Endometrial microvascular endothelial cells (primary cell): ENCODE results near the gene CMTM3. TPM values are rescaled to one million over a fixed set of nuclear protein-coding genes. Genes with fewer than 3 reads are reported as not detected.
"Not testable (repeated sequence)": the region's sequence is repeated elsewhere in the genome, so short reads cannot be mapped to it uniquely, and the experiment has no call there.

Experiments
- in situ Hi-C: cut with HindIII; loops from 2 replicates; pipeline ENCODE4 v1.10.0; 2017; ENCODE audit warnings: low sequenced_read_pairs, low pct_unique_long_range_greater_than_20kb; ENCODE audit errors: inconsistent ontology term
- total RNA-seq: library from RNA; depleted of rRNA; stranded (reverse); fragments of >200 nt; gene quantifications from one replicate; pipeline ENCODE4 v1.2.3, GENCODE V29; 2015; ENCODE audit errors: inconsistent ontology term

Gene CMTM3
- total RNA-seq, 1 donor from 2014 or later, result 94.8 TPM

DNA sequence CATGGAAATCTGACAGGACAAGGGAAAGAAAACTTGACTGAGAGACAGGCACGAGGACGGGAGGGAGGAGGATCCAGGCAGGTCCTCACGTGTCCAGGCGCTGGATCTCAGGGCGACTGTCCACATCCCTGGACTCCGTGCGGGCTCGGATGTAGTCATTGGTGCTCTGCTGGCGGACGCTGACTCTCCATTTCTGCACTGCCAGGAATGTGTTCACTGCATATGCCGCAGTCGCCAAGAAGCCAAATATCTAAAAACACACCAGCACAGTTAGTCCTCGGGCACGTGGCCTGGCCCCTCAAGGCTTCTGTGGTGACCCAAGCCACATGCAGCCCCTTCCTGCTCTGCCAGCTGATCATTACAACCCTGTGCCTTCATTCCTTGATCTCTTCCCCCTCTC lies 17.5 kb downstream of the CMTM3 start:
- in situ Hi-C loops, result no loop called here

DNA sequence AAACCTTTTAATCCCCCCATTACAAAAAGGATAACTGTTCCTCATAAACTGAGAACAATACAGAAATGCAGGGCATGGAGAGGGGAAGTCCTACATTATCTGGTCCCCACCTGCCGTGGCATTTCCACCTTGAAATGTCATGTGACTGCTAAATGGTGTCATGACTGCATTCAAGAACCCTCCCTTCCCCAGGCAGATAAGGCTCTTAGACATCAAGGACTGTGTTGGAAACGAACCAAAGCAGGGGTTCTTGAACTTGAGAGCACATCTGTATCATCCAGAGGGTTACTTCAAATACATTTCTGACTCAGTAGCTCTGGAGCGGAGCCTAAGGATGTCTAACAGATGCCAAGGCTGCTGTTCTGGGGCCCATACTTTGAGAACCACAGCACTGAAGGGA lies 18.4 kb downstream of the CMTM3 start:
- in situ Hi-C loops, result no loop called here

DNA sequence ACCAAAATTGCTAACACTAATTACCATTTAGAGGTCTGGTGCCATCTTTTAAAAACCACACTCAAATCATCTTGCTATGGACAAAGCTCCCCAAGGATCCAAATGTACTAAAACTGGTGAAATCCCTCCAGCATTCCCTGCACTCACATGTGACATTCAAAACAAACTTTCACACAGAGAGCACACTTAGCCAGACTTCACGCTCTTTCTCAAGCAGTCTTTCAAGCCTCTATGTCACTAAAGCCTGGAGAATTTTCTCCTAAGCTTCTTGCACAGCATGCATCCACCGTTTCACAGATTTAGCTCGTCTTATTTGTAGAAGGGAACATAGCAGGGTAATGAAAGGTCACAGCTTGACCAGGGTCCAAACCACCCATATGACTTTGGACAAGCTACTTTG lies 19.3 kb downstream of the CMTM3 start:
- in situ Hi-C loops, result no loop called here

DNA sequence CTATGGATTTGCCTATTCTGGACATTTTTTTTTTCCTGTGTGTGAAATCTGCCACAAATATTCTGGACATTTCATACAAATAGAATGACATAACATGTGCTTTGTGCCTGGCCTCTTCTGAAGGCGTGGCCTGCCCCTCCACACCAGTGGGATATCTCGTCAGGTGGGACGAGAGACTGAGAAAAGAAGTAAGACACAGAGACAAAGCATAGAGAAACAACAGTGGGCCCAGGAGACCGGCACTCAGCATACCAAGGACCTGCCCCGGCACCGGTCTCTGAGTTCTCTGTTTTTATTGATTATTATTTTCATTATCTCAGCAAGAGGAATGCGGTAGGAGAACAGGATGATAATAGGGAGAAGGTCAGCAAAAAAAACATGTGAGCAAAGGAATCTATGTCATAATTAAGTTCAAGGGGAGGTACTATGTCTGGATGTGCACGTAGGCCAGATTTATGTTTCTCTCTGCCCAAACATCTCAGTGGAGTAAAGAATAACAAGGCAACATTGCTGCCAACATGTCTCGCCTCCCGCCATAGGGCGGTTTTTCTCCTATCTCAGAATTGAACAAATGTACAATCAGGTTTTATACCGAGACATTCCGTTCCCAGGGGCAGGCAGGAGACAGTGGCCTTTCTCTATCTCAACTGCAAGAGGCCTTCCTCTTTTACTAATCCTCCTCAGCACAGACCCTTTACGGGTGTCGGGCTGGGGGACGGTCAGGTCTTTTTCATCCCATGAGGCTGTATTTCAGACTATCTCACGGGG lies 23.3 kb downstream of the CMTM3 start:
- in situ Hi-C loops, result not testable (repeated sequence)

DNA sequence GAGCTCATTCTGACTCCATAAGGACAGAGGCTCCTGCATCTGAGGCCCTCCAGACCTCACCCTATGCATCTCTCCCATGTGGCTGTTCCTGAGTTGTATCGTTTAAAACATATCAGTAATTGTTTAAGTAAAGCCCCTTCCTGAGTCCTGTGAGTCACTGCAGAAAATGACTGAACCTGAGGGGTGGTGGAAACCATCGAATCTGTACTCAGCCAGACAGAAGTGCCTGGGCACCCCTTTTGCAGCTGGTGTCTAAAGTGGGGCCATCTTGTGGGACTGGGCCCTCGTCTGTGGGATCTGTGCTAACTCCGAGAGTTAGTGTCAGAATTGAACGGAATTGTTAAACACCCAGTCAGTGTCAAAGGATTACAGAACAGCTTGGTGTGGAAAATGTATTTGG lies 25.4 kb downstream of the CMTM3 start:
- in situ Hi-C loops, result no loop called here

DNA sequence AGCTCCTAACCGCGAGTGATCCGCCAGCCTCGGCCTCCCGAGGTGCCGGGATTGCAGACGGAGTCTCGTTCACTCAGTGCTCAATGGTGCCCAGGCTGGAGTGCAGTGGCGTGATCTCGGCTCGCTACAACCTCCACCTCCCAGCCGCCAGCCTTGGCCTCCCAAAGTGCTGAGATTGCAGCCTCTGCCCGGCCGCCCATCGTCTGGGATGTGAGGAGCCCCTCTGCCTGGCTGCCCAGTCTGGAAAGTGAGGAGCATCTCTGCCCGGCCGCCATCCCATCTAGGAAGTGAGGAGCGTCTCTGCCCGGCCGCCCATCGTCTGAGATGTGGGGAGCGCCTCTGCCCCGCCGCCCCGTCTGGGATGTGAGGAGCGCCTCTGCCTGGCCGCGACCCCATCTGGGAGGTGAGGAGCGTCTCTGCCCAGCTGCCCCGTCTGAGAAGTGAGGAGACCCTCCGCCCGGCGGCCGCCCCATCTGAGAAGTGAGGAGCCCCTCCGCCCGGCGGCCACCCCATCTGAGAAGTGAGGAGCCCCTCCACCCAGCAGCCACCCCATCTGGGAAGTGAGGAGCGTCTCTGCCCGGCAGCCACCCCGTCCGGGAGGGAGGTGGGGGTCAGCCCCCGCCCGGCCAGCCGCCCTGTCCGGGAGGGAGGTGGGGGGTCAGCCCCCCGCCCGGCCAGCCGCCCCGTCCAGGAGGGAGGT lies 26.2 kb downstream of the CMTM3 start:
- in situ Hi-C loops, result not testable (repeated sequence)

DNA sequence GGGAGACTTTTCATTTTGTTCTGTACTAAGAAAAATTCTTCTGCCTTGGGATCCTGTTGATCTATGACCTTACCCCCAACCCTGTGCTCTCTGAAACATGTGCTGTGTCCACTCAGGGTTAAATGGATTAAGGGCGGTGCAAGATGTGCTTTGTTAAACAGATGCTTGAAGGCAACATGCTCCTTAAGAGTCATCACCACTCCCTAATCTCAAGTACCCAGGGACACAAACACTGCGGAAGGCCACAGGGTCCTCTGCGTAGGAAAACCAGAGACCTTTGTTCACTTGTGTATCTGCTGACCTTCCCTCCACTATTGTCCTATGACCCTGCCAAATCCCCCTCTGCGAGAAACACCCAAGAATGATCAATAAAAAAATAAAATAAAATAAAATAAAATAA lies 27.1 kb downstream of the CMTM3 start:
- in situ Hi-C loops, result not testable (repeated sequence)

DNA sequence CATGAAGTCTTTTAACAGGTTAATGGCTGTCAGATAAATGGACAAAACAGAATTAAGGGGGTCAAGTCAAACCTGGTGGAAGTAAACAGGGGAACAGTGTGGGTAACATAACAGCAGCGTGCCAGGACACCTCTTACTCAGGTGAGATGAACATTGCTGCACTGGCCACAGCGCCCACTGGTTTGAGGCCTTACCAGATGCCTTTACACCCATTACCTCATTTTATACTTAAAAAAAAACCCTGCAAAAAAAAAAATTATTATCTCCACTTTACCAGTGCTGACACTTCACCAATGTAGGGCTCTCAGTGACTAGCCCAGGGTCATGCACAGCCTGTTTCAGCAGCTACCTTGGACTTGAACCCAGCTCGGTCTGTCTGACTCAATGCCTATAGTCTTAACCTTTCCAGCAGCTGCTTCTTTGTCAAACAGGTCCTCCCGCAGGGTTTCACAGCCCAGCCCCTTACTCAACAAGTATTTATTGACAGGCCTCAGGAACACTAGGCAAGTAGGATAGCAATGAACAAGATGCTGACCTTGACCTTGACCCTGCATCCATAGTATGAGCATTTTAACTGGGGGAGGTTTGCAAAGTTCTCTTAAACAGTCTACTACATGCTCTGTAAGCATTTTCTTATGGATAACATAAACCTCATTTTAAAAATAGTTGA lies 30.2 kb downstream of the CMTM3 start:
- in situ Hi-C loops, result no loop called here

DNA sequence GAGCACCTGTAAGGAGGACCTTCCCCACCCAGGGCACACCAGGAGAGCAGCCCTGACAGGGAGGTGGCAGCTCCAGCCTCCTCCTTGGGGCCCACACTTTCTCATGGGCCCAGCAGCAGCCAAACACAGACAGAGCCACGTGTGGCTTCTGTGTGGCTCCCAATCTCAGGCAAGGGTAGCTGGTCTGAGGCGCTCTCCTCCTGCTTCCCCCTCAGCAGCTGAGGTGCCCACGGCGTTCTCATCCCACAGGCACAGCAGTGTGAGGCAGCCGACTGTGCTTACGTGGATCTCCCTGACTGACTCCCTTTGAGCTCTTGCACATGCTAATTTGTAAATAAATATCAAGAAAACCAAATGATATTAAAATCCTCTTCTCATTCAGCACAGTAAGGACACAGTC lies 30.9 kb downstream of the CMTM3 start:
- in situ Hi-C loops, result no loop called here

DNA sequence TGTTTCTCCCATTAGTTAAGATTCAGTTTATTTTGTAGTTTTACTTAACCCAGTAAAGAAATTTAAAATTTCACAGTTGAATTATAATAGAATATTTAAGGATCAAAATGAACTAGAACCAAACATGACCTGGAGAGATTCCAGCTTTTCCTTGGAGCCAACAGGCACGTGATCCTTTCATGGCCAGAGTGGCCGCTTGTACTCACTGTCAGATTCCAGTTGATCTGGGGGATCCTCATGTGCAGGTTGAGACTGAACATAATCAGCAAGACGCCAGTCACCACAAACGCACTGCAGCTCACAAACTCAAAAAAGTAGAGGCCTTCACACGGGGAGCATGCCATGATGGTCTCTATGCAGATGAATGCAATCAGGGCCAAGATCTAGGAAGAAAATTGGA lies 31.7 kb downstream of the CMTM3 start:
- in situ Hi-C loops, result no loop called here

DNA sequence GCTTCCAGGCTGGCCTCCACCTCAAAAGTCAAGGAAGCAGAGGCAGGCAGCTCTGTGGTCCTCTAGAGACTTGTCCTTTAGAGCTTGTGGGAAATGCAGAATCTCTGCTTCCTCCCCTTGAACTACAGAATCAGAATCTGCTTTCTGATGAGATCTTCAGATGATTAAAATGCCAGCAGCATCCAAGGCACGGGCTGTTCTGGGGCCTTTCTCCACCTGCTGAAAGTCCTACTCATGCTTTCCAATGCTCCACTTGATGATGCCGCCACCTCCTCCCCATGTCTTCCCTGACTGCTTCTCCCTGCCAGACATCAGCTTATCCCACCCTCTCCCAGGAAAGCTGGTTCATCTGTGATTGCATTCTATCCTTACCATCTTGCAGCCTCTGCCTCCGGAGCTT lies 33.3 kb downstream of the CMTM3 start:
- in situ Hi-C loops, result no loop called here

DNA sequence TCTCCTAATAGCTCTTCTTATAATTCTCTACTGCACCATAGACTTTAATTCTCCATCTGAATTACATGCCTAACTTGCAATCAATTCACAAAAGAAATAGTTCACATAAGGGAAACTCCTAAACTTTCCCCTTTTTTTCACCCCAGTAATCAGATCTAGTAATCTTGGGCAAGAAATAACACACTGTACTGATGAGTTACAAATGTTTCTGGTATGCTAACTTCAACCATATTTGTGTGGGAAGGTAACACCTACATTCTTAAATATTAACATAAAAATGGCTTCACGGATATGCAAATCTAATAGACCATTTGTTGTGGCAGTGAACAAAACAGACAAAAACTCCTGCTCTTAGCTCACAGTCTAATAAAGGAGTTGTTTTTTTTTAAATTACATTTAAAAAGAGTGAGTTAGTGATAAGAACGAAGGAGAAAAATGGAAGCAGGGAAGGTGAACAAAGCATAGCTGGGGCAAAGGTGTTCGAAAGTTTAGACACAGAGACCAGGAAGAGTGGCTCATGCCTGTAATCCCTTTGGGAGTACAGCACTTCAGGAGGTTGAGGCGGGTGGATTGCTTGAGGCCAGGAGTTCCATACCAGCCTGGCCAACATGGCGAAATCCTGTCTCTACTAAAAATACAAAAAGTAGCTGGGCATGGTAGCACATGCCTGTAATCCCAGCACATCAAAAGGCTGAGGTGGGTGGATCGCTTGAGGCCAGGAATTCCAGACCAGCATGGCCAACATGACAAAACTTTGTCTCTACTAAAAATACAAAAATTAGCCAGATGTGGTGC lies 34.8 kb downstream of the CMTM3 start:
- in situ Hi-C loops, result no loop called here

DNA sequence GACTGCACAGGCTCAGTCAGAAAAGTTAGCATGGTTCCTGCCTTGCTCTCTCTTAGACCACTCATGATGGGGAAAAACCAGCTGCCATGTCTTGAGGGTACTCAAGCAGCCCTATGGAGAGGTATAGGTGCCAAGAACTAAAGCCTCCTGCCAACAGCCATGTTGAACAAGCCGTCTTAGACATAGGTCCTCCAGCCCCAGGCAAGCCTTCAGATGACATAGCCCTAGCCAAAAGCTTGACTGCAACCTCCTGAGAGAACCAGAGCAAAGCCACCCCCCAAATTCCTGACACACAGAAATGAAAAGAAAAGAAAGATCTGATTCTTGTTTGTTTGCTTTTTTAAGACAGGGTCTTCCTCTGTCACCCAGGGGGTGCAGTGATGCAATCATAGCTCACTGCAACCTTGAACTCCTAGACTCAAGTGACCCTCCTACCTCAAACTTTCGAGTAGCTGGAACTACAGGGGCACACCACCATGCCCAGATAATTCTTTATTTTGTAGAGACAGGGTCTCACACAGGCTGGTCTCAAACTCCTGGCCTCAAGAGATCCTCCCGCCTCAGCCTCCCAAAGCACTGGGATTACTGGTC lies 36.3 kb downstream of the CMTM3 start:
- in situ Hi-C loops, result no loop called here

DNA sequence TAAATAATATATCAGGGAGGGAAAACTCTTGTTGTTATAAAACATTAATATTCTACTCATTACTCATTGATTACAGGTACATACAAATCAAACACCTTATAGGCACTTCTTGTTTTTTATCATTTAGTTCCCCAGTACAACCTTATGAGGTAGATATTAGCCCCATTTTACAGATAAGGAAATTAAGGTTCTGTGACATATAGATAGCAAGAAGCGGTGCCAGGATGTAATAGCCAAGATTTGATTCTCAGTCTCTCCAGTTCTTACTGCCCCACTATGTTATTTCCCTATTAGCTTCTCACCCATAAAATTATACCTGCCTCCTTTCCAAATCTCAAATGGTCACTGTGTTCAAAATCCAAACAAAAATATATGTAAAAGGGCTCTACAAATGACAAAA lies 36.9 kb downstream of the CMTM3 start:
- in situ Hi-C loops, result no loop called here

DNA sequence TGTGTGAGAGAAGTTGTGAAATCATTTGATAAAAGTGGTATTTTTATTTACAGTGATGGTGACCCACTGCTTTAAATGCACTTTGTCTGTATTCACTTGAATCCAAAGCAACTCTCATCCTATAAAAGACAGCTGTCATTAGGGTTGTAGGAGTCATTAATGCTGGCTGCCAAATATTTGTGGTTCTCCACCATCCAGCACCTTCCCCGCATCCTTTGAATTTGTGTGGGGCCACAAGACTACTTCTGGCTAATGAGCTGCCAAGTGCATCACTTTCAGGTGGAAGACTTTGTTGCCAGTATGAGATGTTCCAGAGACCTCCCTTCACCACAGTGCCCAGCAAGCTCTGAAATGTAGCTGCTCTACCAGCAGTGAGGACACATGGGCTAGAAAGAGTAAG lies 43.4 kb downstream of the CMTM3 start:
- in situ Hi-C loops, result no loop called here

DNA sequence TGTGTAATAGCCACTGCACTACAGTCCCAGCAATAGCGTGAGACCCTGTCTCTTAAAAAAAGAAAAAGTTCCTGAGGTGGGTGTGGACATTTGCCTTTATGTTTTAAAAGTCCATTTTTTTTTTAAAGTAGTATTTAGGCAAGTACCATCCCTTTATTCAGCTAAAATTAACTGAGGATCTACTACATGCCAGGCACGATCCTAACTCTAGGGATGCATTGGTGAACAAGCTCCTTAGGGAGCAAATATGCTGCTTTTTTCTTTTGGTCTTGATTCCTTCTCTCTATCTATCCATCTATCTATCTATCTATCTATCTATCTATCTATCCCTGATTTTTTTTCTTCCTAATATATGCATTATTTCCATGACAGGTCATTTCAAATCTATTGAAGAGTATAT lies 44.7 kb downstream of the CMTM3 start:
- in situ Hi-C loops, result no loop called here

DNA sequence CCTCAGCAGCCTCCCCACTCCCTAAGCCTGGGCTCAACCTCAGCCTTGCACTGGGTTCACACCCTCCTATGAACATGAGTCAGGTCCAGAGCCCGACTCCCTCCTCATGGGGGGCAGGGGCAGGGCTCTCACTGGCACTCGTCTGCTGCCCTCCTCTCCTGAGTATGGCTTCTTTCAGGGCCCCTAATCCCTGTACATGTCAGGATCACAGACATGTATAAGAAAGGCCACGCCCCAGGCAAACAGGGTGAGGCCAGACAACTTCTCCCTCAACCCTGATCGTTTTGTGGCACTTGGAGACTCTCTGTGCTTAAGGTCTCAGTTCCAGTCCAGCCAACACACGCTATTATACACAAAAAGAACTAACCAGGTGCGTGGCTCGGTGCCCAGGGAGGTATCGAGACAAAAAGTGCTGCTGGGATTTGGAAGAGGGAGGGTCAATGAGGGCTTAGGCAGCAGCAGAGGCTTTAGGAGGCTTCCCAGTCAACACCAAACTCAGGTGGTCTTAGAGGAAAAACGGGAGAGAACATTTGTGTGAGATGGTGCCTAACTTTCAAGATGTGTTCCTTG lies 45.2 kb downstream of the CMTM3 start:
- in situ Hi-C loops, result no loop called here

DNA sequence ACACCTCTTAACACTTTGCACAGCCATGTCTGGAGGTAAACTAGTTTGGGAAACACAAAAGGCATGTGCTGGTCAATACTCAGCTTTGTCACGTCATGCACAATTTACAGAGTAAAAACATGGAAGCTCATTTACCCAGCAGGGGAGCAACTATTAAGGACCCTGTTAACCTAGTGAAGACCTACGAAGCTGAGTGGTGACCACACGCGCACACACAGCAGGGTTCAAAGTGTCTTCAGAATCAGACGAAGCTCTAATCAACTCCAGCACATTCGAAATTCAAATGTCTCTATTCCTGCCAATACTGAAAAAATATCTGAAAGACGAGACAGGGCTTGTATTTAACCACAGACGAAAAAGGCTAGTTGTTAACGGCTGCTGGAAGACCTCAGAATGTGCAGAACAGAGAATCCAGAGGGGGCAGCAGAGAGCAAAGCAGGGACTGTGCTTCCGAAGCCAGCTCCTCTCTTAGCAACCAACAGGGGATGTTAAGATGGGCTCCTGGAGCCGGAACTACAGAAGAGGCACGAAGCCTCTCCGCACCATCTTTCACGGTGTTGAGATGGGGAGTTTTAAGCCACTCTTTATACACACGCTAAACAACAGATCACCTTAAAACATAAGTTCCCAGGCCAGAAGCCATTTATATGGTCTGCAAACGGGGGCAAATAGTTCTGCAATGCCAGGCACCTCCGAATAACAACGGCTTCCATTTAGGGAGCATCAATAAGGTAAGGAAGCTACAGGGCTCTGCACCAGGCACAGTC lies 46.4 kb downstream of the CMTM3 start:
- in situ Hi-C loops, result no loop called here
